CD14-positive monocyte (primary cell): ENCODE measurements around the gene ZFPM1. TPM values are rescaled to one million over a fixed set of nuclear protein-coding genes. Genes with fewer than 3 reads are reported as not detected.

ENCODE experiments used
- DNase-seq, 3 donors: peaks; one replicate each; pipeline ENCODE4 v3.0.0-alpha.2; 2011 to 2022
- H2AFZ ChIP-seq: 2 replicates; pipeline ENCODE4 v1.6.0; 2012; ENCODE audit warnings: mild to moderate bottlenecking, low read depth, low read length, inconsistent platforms; ENCODE audit not compliant: insufficient read depth, poor library complexity, severe bottlenecking
- H3K27ac ChIP-seq, 2 donors: 1 replicate in 1 of 2; 2 replicates in 1 of 2; pipeline ENCODE4 v1.5.1; 2012 to 2013; ENCODE audit warnings: low read length in 2 of 2, control low read depth in 1 of 2, inconsistent platforms in 1 of 2, low read depth in 1 of 2, mild to moderate bottlenecking in 1 of 2
- H3K27me3 ChIP-seq, 2 donors: one replicate each; pipeline versions ENCODE4 v1.6.0 to v1.6.1; 2011 to 2013; ENCODE audit warnings: low read length in 2 of 2; ENCODE audit not compliant: control insufficient read depth in 2 of 2, insufficient read depth in 2 of 2
- H3K36me3 ChIP-seq, 2 donors: replicated peaks in 1 of 2; 1 replicate in 1 of 2; 2 replicates in 1 of 2; pipeline versions ENCODE4 v1.5.1 to v1.6.1; 2012 to 2013; ENCODE audit warnings: low read length in 2 of 2, control low read depth in 1 of 2, inconsistent platforms in 1 of 2, mild to moderate bottlenecking in 1 of 2; ENCODE audit not compliant: insufficient read depth in 2 of 2, control insufficient read depth in 1 of 2
- H3K4me1 ChIP-seq, 2 donors: 1 replicate in 1 of 2; 2 replicates in 1 of 2; pipeline versions ENCODE4 v1.5.1 to v1.6.1; 2012 to 2013; ENCODE audit warnings: low read length in 2 of 2, control low read depth in 1 of 2, inconsistent platforms in 1 of 2, mild to moderate bottlenecking in 1 of 2, moderate library complexity in 1 of 2; ENCODE audit not compliant: insufficient read depth in 2 of 2, control insufficient read depth in 1 of 2
- H3K4me2 ChIP-seq: replicated peaks from 2 replicates; pipeline ENCODE3; 2012; ENCODE audit warnings: low read length, moderate library complexity, mild to moderate bottlenecking; ENCODE audit not compliant: poor library complexity, severe bottlenecking; ENCODE audit errors: extremely low read depth
- H3K4me3 ChIP-seq, 3 experiments: fragments of 200-600 bp in 1 of 3; sonication (generic) in 1 of 3; replicated peaks in 1 of 3; 1 replicate in 2 of 3; 2 replicates in 1 of 3; pipeline ENCODE4 v1.5.1; 2011 to 2013; ENCODE audit warnings: low read length in 3 of 3, mild to moderate bottlenecking in 3 of 3, control low read depth in 2 of 3, low read depth in 2 of 3, inconsistent platforms in 1 of 3, moderate library complexity in 1 of 3
- H3K79me2 ChIP-seq: 2 replicates; pipeline ENCODE4 v1.6.0; 2012; ENCODE audit warnings: mild to moderate bottlenecking, control low read depth, inconsistent platforms, low read length, moderate library complexity; ENCODE audit not compliant: insufficient read depth
- H3K9ac ChIP-seq: 2 replicates; pipeline ENCODE4 v1.6.0; 2017; ENCODE audit warnings: low read length, mild to moderate bottlenecking; ENCODE audit not compliant: insufficient read depth, poor library complexity, severe bottlenecking
- H3K9me3 ChIP-seq, 2 donors: replicated peaks in 1 of 2; 1 replicate in 1 of 2; 2 replicates in 1 of 2; pipeline versions ENCODE4 v1.5.1 to v1.6.1; 2012 to 2013; ENCODE audit warnings: low read length in 2 of 2, control low read depth in 1 of 2; ENCODE audit not compliant: control insufficient read depth in 1 of 2, insufficient read depth in 1 of 2
- H4K20me1 ChIP-seq: 2 replicates; pipeline ENCODE4 v1.6.0; 2012; ENCODE audit warnings: mild to moderate bottlenecking, low read length, control low read depth, moderate library complexity; ENCODE audit not compliant: insufficient read depth
- H3K27ac Mint-ChIP-seq, 7 donors: one replicate each; pipeline ENCODE4 v1.8.0; 2020; ENCODE audit warnings: mild to moderate bottlenecking in 7 of 7, mixed read lengths in 7 of 7, moderate library complexity in 6 of 7, inconsistent platforms in 2 of 7
- H3K27me3 Mint-ChIP-seq, 3 donors: one replicate each; pipeline ENCODE4 v1.8.0; 2021 to 2022; ENCODE audit warnings: low read depth in 3 of 3, mild to moderate bottlenecking in 3 of 3, mixed read lengths in 3 of 3, moderate library complexity in 3 of 3, inconsistent platforms in 1 of 3
- H3K36me3 Mint-ChIP-seq, 2 donors: one replicate each; pipeline ENCODE4 v1.8.0; 2020; ENCODE audit warnings: mixed read lengths in 2 of 2, inconsistent platforms in 1 of 2, mild to moderate bottlenecking in 1 of 2
- H3K4me1 Mint-ChIP-seq: one replicate; pipeline ENCODE4 v1.8.0; 2020; ENCODE audit warnings: mild to moderate bottlenecking, mixed read lengths
- H3K4me3 Mint-ChIP-seq, 2 donors: one replicate each; pipeline ENCODE4 v1.8.0; 2020; ENCODE audit warnings: mild to moderate bottlenecking in 2 of 2, mixed read lengths in 2 of 2, moderate library complexity in 1 of 2
- H3K9me3 Mint-ChIP-seq, 7 donors: one replicate each; pipeline ENCODE4 v1.8.0; 2020 to 2022; ENCODE audit warnings: mixed read lengths in 7 of 7, mild to moderate bottlenecking in 6 of 7, moderate library complexity in 6 of 7, inconsistent platforms in 2 of 7
- CTCF ChIP-seq: fragments of 200-600 bp; IDR thresholded peaks from one replicate; pipeline ENCODE4 v1.8.0; 2022; ENCODE audit warnings: antibody characterized with exemption, mild to moderate bottlenecking
- WGBS: methylation state at CpG from one replicate; pipeline ENCODE4 v1.1.5; 2013; ENCODE audit warnings: missing lambda C conversion rate; ENCODE audit not compliant: insufficient coverage; 5-methylcytosine and 5-hydroxymethylcytosine counted together
- intact Hi-C, 2 donors: fragments of 100-400 bp; cut with micrococcal nuclease; formaldehyde crosslinking; loops; one replicate each; pipeline versions ENCODE4 v1.15.0 to v1.15.1; 2023
- polyA plus RNA-seq, 3 donors: library from polyadenylated mRNA; depleted of rRNA in 1 of 3; unstranded in 2 of 3; stranded (reverse) in 1 of 3; fragments of 300-500 nt in 2 of 3; fragments of >200 nt in 1 of 3; fragmentation: Illumina TruSeq in 2 of 3; gene quantifications; 1 replicate in 2 of 3; 2 replicates in 1 of 3; pipeline ENCODE4 v1.2.3, GENCODE V29; 2012 to 2021

ZFPM1 gene
- polyA plus RNA-seq, 3 donors = 0.04 to 0.19 (median 0.12) TPM

GRCh38 chr16:88476817-88477397 lies 23.8 kb downstream of the ZFPM1 start:
- Histone ChIP-seq H3K9ac (no peak overlapping the region), H3K36me3 (no peaks in the 10 kb centered on the region), H3K4me1 (peaks cover 0 to 7% of the 10 kb centered on the region in 2 donors), H3K27ac (no peak overlapping the region), H3K4me3 (no peak overlapping the region), H3K27me3 (peaks cover 0 to 21% of the 10 kb centered on the region in 2 donors), H3K4me2 (no peak overlapping the region), H4K20me1 (no peaks in the 10 kb centered on the region), H2AFZ (no peak overlapping the region), H3K79me2 (no peaks in the 10 kb centered on the region), H3K9me3 (no peaks in the 10 kb centered on the region)
- DNase-seq = no peak
- Mint-ChIP-seq H3K27ac (no peak overlapping the region), H3K36me3 (no peaks in the 10 kb centered on the region), H3K27me3 (peaks cover 17 to 42% (median 35%) of the 10 kb centered on the region in 3 donors), H3K9me3 (peaks cover 0 to 2% (median 0%) of the 10 kb centered on the region in 7 donors), H3K4me3 (no peak overlapping the region), H3K4me1 (peaks cover 5% of the 10 kb centered on the region)
- no peak for TF ChIP-seq CTCF
- intact Hi-C loops = no loop called here
- WGBS = 96% methylated on average over 23 of the region's 26 CpGs

- Histone ChIP-seq H3K36me3 (no peaks in the 10 kb centered on the region), H3K4me1 (peaks cover 0 to 7% of the 10 kb centered on the region in 2 donors), H3K27me3 (peaks cover 0 to 21% of the 10 kb centered on the region in 2 donors), H3K9me3 (no peaks in the 10 kb centered on the region), H3K4me2 (no peak overlapping the region), H4K20me1 (no peaks in the 10 kb centered on the region), H3K4me3 (no peak overlapping the region), H3K79me2 (no peaks in the 10 kb centered on the region), H3K27ac (no peak overlapping the region), H3K9ac (no peak overlapping the region), H2AFZ (no peak overlapping the region)
- no peak for DNase-seq
- no peak for TF ChIP-seq CTCF
- no peaks in the 10 kb centered on the region for H3K36me3 Mint-ChIP-seq
- H3K4me3 Mint-ChIP-seq = peak overlapping the region in 1 of 2 donors; percentile 30
- 50% methylated on average over 24 of the region's 27 CpGs for WGBS
- H3K4me1 Mint-ChIP-seq = peaks cover 5% of the 10 kb centered on the region
- H3K27ac Mint-ChIP-seq = no peak overlapping the region
- intact Hi-C loops = no loop called here
- peaks cover 17 to 42% (median 35%) of the 10 kb centered on the region in 3 donors for H3K27me3 Mint-ChIP-seq
- H3K9me3 Mint-ChIP-seq = peaks cover 0 to 2% (median 0%) of the 10 kb centered on the region in 7 donors
Measured at GRCh38 chr16:88477631-88478519, 24.8 kb downstream of the ZFPM1 start.
